NCI-H226 (cell line): Measurements from ENCODE around the gene PRKCZ.
A peak's percentile ranks its signal among the peaks of the same experiment; 100 is the strongest.

Experiments
- DNase-seq: peaks from one replicate; pipeline ENCODE4 v3.0.0-alpha.2; 2015

The PRKCZ gene

DNA sequence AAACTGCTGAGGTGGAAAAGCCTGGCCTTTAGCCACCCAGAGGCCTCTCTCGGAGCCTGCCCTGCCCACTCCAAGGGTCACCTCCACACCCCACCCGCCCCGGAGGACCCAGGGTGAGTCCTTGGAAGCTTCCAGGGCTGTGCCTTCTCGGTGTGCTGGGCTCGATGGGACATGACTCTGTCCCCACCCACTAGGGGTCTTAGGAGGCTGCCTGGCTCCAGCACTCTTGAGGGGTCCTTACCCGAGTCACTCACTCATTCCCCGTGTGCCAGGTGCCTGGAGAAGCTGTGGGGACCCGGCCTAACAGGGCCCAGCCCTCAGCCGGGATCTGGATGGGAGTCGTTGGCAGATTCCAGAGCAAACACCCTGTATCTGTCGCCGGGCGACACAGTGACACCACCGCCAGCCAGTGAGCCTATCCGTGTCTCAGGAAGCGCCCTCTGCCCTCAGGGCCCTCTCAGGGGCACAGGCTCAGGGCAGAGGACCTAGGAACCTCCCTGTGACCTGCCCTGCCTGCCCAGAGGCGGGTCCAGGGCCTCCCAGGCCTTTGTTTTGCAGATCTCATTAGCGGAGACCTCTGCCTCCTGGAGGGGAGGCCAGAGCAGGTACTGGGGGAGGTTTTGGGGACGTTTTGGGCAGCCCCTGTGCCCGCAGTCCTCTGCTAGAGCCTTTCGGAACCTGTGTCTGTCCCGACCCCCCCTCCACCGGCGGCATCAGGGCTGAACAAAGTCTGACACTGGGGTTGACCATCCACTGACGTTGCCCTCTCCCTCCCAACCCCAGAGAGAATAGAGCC is 3.1 kb upstream of the PRKCZ start:
- DNase-seq = no peak

- DNase-seq = no peak
Measured at GRCh38 chr1:2047749-2048729, 2.2 kb upstream of the PRKCZ start.

- peak; percentile 39 for DNase-seq
Measured at GRCh38 chr1:2049225-2049717, 940 bp upstream of the PRKCZ start.

DNA sequence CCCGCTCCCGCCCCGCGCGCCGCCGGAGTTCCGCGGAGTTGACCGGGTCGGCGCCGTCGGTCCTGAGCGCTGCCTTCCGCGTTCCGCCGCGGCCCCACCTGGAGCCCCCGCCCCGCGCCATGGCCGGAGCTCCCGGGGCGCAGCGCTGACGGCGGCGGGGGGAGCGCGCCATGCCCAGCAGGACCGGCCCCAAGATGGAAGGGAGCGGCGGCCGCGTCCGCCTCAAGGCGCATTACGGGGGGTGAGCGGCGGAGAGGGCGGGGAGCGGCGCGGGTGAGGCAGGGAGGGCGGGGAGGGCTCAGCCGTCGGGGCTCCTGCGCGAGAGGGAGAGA is 216 bp downstream of the PRKCZ start:
- DNase-seq = peak; percentile 27

- DNase-seq = no peak
Measured at GRCh38 chr1:2050793-2051682, 827 bp downstream of the PRKCZ start.

GRCh38 chr1:2052054-2052679 is 2.0 kb downstream of the PRKCZ start:
- DNase-seq = no peak

DNA sequence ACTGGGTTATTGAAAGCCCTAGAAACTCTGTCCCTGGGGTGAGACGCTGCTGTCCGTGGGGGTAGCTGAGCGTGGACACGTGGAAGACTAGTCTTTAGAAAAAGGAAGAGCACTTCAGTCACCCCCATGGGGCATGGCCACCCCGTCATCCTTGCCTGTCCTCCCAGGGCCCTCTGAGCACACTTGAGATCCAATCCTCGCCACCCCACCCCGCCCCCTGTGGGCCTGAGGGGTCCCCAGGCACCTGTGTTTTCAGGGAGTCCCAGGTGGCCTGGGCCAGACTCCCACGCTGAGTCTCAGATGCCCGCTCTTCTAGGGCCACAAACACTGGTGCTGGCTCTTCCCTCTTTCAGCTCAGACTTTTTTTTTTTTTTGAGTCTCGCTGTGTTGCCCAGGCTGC is 2.5 kb downstream of the PRKCZ start:
- no peak for DNase-seq

- no peak for DNase-seq
Measured at GRCh38 chr1:2053217-2053616, 3.0 kb downstream of the PRKCZ start.

DNA sequence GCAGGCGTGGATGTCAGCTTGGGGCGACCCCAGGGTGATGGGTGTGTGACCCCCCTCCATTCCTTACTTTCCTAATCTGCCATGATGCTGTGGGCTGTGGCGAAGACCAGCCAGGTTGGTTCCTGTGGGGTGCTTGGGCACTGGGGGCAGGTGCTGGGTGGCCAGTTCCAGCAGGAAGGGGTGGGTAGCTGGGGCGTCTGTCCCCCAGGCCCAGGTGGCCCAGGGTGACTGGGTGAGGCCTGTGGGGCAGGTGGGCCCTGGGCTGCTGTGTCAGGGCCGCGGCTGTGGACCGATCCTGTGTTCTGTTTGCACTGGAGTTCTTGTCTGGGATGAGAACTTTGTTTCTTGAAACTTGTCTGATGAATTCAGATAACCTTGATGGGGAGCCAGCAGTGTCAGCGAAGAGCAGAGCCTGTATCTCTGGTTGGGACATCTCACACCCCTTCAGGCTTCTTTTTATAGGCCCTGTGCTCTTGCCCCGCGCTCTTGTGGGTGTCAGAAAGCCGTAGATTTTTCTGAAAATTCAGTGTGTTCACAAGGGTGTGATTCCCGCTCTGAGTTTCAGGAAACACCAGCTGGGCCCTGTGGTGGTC is 3.7 kb downstream of the PRKCZ start:
- DNase-seq = no peak

DNA sequence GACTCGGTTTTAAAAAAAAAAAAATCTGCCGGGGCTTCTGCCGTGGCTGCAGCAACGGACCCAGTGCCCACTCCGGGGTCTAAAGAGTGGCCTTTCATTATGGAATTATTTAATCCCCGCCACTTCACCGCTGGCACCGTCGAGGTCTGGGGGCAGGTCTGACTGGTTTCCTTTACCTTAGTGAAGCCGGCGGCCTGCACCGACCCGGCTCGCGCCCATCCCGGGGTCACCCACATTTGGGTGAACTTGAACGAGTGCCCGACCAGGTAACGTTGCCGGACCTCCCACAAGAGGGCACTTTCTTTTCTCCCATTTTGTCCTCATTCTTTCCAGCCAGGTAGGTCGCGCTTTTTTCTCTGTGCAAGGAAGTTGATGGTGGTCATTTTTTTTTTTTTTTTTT is 4.3 kb downstream of the PRKCZ start:
- no peak for DNase-seq

GRCh38 chr1:2055911-2056575 is 5.8 kb downstream of the PRKCZ start:
- no peak for DNase-seq

GRCh38 chr1:2056955-2057590 is 6.9 kb downstream of the PRKCZ start:
- DNase-seq = no peak

- DNase-seq = no peak
Measured at GRCh38 chr1:2059290-2059953, 9.2 kb downstream of the PRKCZ start.

GRCh38 chr1:2060072-2060471 is 9.9 kb downstream of the PRKCZ start:
- DNase-seq = no peak

DNA sequence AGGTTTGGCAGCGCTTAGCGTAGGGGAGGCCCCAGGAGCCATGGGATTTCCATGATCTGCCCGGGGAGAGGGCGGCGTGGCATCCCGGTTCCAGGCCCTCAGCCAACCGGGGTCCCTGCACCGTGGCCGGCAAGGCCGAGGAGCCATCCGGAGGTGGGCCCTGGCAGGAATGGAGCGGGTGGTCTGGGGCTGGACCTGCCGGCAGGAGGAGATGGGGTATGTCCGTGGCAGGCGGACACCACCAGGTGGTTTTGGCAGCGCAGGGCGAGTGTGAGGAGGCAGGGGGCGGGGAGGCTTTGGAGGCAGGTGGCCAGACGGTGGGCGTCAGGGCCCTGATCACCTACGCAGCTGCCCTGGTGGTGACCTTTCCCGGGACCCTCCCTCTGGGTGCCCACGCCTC is 10.3 kb downstream of the PRKCZ start:
- DNase-seq = no peak

DNA sequence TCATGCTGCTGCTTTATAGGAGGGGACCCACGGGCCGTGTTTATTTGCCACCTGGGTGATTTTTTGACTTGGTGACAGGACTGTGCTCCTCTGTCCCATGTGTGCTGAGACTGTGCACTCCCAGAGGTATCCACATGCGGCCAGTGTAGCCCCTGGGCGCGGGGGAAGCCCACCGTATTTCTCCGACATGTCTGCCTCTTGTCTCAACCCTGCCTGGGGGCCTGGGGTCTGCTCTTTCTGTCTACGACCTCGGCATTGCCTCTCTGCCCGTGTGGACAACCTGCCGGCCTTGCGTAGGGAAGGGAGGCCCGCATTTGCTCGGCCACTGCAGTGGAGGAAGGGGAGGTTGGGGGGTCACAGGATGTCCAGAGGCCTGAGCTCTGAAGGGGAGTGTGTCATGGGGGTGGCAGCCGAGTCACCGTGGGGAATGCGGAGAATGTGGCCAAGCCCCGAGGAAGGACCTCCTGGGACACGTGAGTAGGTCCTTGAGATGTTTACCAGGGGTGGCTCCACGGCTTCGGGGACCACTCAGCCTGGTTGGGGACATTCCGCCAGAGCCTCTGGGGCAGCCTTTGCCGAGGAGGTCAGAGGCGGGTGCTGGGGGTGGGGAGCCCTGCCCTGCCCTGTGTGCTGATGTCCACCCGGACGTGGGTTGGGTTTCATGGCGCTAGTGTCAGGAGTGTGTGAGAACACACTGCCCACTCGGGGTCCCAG is 11.0 kb downstream of the PRKCZ start:
- no peak for DNase-seq

- DNase-seq = no peak
Measured at GRCh38 chr1:2065699-2066098, 15.5 kb downstream of the PRKCZ start.

DNA sequence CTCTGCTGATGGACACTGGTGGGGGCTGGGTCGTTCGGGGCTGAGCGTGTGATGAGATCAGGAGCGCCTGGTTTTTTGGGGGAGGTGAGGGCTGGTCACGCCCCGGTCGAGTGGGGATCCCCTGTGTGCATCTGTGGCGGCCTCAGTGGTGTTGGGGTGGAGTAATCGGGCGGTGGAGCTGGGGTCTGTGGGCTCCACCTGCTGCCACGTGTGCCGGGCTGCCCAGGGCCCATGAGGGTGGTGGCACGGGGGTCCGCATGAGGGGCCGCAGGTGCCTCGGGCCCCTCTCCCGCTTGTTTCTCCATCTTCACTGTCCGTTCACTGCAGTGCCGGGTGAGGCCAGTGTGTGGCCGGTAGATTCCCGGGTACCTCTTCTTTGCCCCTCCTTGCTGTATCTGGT is 17.2 kb downstream of the PRKCZ start:
- DNase-seq = no peak

DNA sequence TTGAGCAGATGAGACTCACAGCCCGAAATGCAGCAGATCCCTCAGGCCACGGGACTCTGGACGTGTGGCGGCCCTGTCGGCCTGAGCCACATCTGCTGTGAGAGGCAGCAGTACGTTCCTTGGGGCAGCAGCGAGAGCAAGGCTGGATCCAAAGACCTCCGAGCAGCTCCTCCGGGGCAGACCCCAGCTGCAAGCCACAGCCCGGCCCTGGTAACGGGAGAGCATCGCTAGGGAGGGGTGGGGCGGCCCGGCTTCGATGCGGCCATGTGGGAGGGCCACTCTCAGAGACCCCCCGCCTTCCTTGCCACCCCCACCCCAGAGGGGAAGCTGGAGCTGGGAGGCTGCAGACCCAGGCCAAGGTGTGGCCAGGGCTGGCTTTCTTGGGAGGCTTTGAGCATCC is 17.8 kb downstream of the PRKCZ start:
- no peak for DNase-seq

- DNase-seq = no peak
Measured at GRCh38 chr1:2068951-2069350, 18.7 kb downstream of the PRKCZ start.
